ENCODE results near the gene CUL4A.

Gene CUL4A

DNA sequence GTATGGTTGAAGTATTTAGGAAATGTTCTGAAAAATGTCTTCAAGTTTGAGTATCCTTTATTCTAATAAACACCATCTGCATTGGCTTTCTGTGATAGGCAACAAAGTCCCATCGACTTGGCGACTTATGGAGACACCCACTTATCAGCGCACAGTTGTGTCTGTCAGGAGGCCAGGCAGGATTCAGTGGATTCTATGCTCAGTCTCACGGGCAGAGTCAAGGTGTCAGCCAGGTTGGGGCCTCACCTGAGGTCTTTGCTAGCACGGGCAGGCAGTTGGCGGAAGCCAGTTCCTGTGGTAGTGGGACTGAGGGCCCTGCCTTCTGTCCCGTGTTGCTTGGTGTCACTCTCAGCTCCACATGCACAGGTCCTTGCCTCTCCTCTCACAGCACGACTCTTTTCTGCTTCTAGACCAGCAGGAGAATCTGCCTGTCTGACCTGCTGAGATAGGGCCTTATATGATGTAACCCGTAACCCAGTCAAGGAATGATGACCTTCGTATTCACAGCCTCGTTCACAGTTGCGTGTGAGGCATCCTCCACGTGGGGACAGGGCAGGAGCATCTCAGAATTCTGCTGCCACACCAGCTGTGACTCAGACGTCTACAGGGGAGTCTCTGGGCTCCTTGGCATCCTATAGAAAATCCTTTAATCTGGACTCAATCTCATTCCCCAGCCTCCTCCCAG, 10.0 kb downstream of the CUL4A start:
- TF ChIP-seq YY1 (IDR thresholded peaks at IDR 0.05; ENCODE audit: insufficient read depth, insufficient read length), result no peak
- no peak for TF ChIP-seq ZNF274 (IDR thresholded peaks at IDR 0.05; ENCODE audit: low read depth, low read length)
- TF ChIP-seq SUZ12 (IDR thresholded peaks at IDR 0.05; ENCODE audit: extremely low read depth, insufficient read depth, insufficient read length), result no peak
- no peaks in the 10 kb centered on the region for H3K9me3 ChIP-seq (ENCODE audit: insufficient read depth, low read length)
- no peak overlapping the region for H3K9ac ChIP-seq (ENCODE audit: insufficient read length, low read depth)
- H3K36me3 ChIP-seq (ENCODE audit: insufficient read depth, insufficient read length, low read length), result peaks cover 58% of the 10 kb centered on the region
- no peak for DNase-seq (ENCODE audit: low read depth, low spot score)
- peaks cover 13% of the 10 kb centered on the region for H3K4me1 ChIP-seq (ENCODE audit: insufficient read depth, insufficient read length)
- no peak overlapping the region for H3K4me3 ChIP-seq (ENCODE audit: insufficient read length, low read depth)
- no peaks in the 10 kb centered on the region for H3K27me3 ChIP-seq (ENCODE audit: insufficient read depth, insufficient read length)

DNA sequence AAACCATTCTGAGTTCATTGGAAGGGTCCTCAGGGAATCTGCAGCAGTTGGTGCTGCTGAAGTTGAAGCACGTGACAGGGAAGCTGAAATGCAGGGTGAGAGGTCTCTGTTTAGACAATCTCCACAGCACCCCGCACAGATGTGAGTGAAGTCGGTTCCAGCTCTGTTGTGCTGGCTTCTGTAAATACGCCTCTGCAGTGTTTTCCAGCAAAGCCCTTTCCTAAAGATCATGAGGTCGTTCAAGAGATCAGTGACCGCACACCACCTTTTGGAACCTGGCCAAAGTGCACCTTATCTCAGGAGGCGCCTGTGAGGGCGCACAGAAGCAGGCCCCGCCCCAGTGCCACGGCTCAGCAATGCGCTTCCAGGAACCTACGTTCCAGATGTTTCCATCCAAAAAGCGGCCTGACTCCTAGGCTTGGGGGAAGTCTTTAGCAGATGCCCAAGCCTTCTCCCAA, 10.8 kb downstream of the CUL4A start:
- H3K9ac ChIP-seq (ENCODE audit: insufficient read length, low read depth), result no peak overlapping the region
- no peak for DNase-seq (ENCODE audit: low read depth, low spot score)
- H3K9me3 ChIP-seq (ENCODE audit: insufficient read depth, low read length), result no peaks in the 10 kb centered on the region
- peaks cover 61% of the 10 kb centered on the region for H3K36me3 ChIP-seq (ENCODE audit: insufficient read depth, insufficient read length, low read length)
- H3K27me3 ChIP-seq (ENCODE audit: insufficient read depth, insufficient read length), result no peaks in the 10 kb centered on the region
- no peak for TF ChIP-seq ZNF274 (IDR thresholded peaks at IDR 0.05; ENCODE audit: low read depth, low read length)
- TF ChIP-seq SUZ12 (IDR thresholded peaks at IDR 0.05; ENCODE audit: extremely low read depth, insufficient read depth, insufficient read length), result no peak
- TF ChIP-seq YY1 (IDR thresholded peaks at IDR 0.05; ENCODE audit: insufficient read depth, insufficient read length), result no peak
- H3K4me1 ChIP-seq (ENCODE audit: insufficient read depth, insufficient read length), result peaks cover 13% of the 10 kb centered on the region
- H3K4me3 ChIP-seq (ENCODE audit: insufficient read length, low read depth), result no peak overlapping the region

DNA sequence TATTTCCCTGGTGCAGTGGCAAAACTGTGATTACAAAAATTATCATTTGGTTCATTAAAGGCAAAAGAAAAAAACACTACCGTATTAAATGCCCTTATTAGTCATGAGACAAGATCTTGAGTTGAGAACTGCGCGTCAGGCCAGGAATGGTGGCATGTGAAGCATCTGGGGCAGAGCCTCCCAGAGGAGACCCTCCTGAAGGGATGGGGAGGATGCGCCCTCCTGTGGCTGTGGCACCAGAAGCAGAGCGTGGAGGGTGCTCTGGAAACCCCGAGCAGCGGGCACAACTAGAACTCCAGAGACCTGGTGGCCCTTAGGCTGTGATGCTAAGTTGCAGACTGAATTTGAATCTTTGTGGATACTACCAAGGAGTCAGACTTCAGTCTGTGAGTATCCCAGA, 11.5 kb downstream of the CUL4A start:
- Histone ChIP-seq H3K9me3 (ENCODE audit: insufficient read depth, low read length) (no peaks in the 10 kb centered on the region), H3K4me1 (ENCODE audit: insufficient read depth, insufficient read length) (peaks cover 7% of the 10 kb centered on the region), H3K9ac (ENCODE audit: insufficient read length, low read depth) (no peak overlapping the region), H3K27me3 (ENCODE audit: insufficient read depth, insufficient read length) (no peaks in the 10 kb centered on the region), H3K36me3 (ENCODE audit: insufficient read depth, insufficient read length, low read length) (peaks cover 68% of the 10 kb centered on the region), H3K4me3 (ENCODE audit: insufficient read length, low read depth) (no peak overlapping the region)
- DNase-seq (ENCODE audit: low read depth, low spot score), result no peak
- TF ChIP-seq YY1 (IDR thresholded peaks at IDR 0.05; ENCODE audit: insufficient read depth, insufficient read length) (no peak), SUZ12 (IDR thresholded peaks at IDR 0.05; ENCODE audit: extremely low read depth, insufficient read depth, insufficient read length) (no peak), ZNF274 (IDR thresholded peaks at IDR 0.05; ENCODE audit: low read depth, low read length) (no peak)

DNA sequence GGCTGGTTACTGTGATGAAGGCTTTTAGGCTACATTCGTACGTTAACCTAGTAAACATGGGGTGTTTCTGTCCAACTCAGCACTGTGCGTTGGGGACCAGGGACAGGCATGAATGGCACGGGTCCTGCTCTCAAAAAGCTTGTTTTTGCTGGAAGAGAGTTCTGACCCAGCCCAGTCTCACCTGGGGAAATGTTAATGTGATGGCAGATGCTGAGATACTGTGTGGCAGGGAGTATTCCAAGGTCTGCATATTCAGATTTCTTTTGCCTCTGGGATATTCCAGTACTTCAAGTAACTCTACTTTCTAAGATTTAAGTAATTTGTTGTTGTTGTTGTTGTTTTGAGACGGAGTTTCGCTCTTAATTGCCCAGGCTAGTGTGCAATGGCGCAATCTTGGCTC, 13.7 kb downstream of the CUL4A start:
- Histone ChIP-seq H3K27me3 (ENCODE audit: insufficient read depth, insufficient read length) (no peaks in the 10 kb centered on the region), H3K36me3 (ENCODE audit: insufficient read depth, insufficient read length, low read length) (peaks cover 87% of the 10 kb centered on the region), H3K4me3 (ENCODE audit: insufficient read length, low read depth) (no peak overlapping the region), H3K4me1 (ENCODE audit: insufficient read depth, insufficient read length) (peaks cover 6% of the 10 kb centered on the region), H3K9me3 (ENCODE audit: insufficient read depth, low read length) (no peaks in the 10 kb centered on the region), H3K9ac (ENCODE audit: insufficient read length, low read depth) (no peak overlapping the region)
- DNase-seq (ENCODE audit: low read depth, low spot score), result no peak
- TF ChIP-seq ZNF274 (IDR thresholded peaks at IDR 0.05; ENCODE audit: low read depth, low read length) (no peak), SUZ12 (IDR thresholded peaks at IDR 0.05; ENCODE audit: extremely low read depth, insufficient read depth, insufficient read length) (no peak), YY1 (IDR thresholded peaks at IDR 0.05; ENCODE audit: insufficient read depth, insufficient read length) (no peak)

DNA sequence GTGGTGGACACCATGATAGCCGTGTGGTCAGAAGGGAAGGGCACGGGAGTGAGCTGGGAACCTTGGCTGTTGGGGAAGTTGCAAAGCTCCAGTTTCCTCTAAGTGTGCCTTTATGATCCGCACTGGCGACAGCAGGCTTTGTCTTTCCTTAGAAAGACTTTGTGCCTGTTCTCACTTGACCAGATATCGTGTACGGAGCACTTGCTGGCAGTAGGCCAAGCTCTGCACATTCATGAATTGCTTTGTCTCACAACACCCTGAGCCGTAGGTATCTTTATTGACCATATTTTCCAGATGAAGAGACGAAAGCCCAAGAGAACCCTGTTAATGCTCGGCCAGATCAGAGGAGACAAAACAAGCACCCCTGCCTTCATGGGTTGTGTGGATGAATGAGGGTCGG, 15.1 kb downstream of the CUL4A start:
- no peak for DNase-seq (ENCODE audit: low read depth, low spot score)
- TF ChIP-seq YY1 (IDR thresholded peaks at IDR 0.05; ENCODE audit: insufficient read depth, insufficient read length) (no peak), SUZ12 (IDR thresholded peaks at IDR 0.05; ENCODE audit: extremely low read depth, insufficient read depth, insufficient read length) (no peak), ZNF274 (IDR thresholded peaks at IDR 0.05; ENCODE audit: low read depth, low read length) (no peak)
- Histone ChIP-seq H3K9me3 (ENCODE audit: insufficient read depth, low read length) (no peaks in the 10 kb centered on the region), H3K36me3 (ENCODE audit: insufficient read depth, insufficient read length, low read length) (peaks cover 85% of the 10 kb centered on the region), H3K4me1 (ENCODE audit: insufficient read depth, insufficient read length) (peaks cover 6% of the 10 kb centered on the region), H3K27me3 (ENCODE audit: insufficient read depth, insufficient read length) (no peaks in the 10 kb centered on the region), H3K4me3 (ENCODE audit: insufficient read length, low read depth) (no peak overlapping the region), H3K9ac (ENCODE audit: insufficient read length, low read depth) (no peak overlapping the region)

DNA sequence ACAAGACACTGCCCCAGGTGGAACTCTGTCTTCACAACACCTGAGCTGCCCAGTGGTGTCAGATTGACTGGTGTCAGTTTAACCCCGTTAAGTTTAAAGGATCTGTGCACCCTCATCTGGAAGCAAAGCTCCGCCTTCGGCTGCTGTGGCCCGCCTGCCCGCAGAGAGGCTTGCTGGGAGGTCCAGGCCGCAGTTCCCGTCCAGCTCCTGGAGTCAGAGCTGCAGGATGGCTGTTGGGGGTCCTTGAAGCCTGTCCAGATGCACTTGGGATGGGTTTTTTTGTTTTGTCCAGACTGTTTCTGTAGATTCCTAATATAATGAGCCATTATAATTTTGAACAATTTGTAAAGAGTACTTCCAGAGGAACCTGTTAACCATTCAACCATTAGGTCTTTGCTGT, 16.1 kb downstream of the CUL4A start:
- Histone ChIP-seq H3K4me3 (ENCODE audit: insufficient read length, low read depth) (no peak overlapping the region), H3K9ac (ENCODE audit: insufficient read length, low read depth) (no peak overlapping the region), H3K36me3 (ENCODE audit: insufficient read depth, insufficient read length, low read length) (peaks cover 85% of the 10 kb centered on the region), H3K4me1 (ENCODE audit: insufficient read depth, insufficient read length) (peaks cover 4% of the 10 kb centered on the region), H3K27me3 (ENCODE audit: insufficient read depth, insufficient read length) (no peaks in the 10 kb centered on the region), H3K9me3 (ENCODE audit: insufficient read depth, low read length) (no peaks in the 10 kb centered on the region)
- DNase-seq (ENCODE audit: low read depth, low spot score), result no peak
- no peak for TF ChIP-seq SUZ12 (IDR thresholded peaks at IDR 0.05; ENCODE audit: extremely low read depth, insufficient read depth, insufficient read length)
- no peak for TF ChIP-seq YY1 (IDR thresholded peaks at IDR 0.05; ENCODE audit: insufficient read depth, insufficient read length)

DNA sequence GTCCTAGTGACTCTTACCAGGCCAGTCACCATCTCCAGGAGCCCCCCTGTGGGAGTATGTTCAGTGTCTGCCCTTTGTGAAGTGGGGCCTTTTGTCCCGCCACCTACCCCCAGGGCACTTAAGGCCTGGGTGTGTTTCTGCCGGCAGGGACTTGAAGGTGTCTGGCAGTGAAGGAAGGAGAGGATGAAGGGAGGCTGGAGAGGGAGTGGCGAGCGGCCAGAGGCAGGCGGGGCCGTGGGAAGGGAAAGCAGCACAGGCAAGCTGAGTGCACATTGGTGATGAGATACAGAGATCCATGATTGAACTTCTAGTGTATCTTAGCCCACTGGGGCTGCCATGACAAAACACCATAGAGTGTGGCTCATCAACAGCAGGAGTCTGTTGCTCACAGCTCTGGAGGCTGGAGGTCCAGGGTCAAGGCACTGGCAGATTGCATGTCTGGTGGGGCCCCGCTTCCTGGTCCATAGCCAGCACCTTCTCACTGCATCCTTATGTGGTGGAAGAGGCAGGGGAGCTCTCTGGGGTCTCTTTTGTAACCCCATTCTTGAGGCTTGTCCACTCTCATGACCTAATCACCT, 17.5 kb downstream of the CUL4A start:
- Histone ChIP-seq H3K9ac (ENCODE audit: insufficient read length, low read depth) (no peak overlapping the region), H3K4me1 (ENCODE audit: insufficient read depth, insufficient read length) (peaks cover 4% of the 10 kb centered on the region), H3K4me3 (ENCODE audit: insufficient read length, low read depth) (no peak overlapping the region), H3K9me3 (ENCODE audit: insufficient read depth, low read length) (no peaks in the 10 kb centered on the region), H3K27me3 (ENCODE audit: insufficient read depth, insufficient read length) (no peaks in the 10 kb centered on the region), H3K36me3 (ENCODE audit: insufficient read depth, insufficient read length, low read length) (peaks cover 80% of the 10 kb centered on the region)
- no peak for DNase-seq (ENCODE audit: low read depth, low spot score)
- no peak for TF ChIP-seq SUZ12 (IDR thresholded peaks at IDR 0.05; ENCODE audit: extremely low read depth, insufficient read depth, insufficient read length)
- TF ChIP-seq ZNF274 (IDR thresholded peaks at IDR 0.05; ENCODE audit: low read depth, low read length), result no peak
- TF ChIP-seq YY1 (IDR thresholded peaks at IDR 0.05; ENCODE audit: insufficient read depth, insufficient read length), result no peak

Data from NT2/D1 (cell line).